Testis (tissue), 3 donors: ENCODE results near the gene YJU2. TPM values are rescaled to one million over a fixed set of nuclear protein-coding genes. Genes with fewer than 3 reads are reported as not detected.

Experiments
- DNase-seq: peaks from one replicate; pipeline ENCODE4 v3.0.0-alpha.2; 2019
- H3K27ac ChIP-seq, 2 donors: fragments of 200-600 bp; sonication (generic); one replicate each; pipeline ENCODE4 v1.5.1; 2019
- H3K27me3 ChIP-seq: fragments of 200-600 bp; sonication (generic); one replicate; pipeline ENCODE4 v1.5.1; 2019
- H3K36me3 ChIP-seq: fragments of 200-600 bp; sonication (generic); one replicate; pipeline ENCODE4 v1.5.1; 2017; ENCODE audit warnings: low read depth; ENCODE audit errors: missing control alignments
- H3K4me1 ChIP-seq: fragments of 200-600 bp; sonication (generic); one replicate; pipeline ENCODE4 v1.5.1; 2019
- H3K4me3 ChIP-seq, 2 donors: fragments of 200-600 bp; sonication (generic); one replicate each; pipeline ENCODE4 v1.5.1; 2017 to 2019
- H3K9me3 ChIP-seq: fragments of 200-600 bp; sonication (generic); one replicate; pipeline ENCODE4 v1.5.1; 2017
- CTCF ChIP-seq, 3 experiments: fragments of 450-650 bp in 2 of 3; fragments of 200-600 bp in 1 of 3; sonication (generic) in 1 of 3; IDR thresholded peaks; one replicate each; pipeline ENCODE4 v1.5.1; 2016 to 2019; ENCODE audit warnings: antibody characterized with exemption in 3 of 3, mild to moderate bottlenecking in 2 of 3, moderate library complexity in 1 of 3
- POLR2A ChIP-seq: fragments of 450-650 bp; IDR thresholded peaks from one replicate; pipeline ENCODE4 v1.6.1; 2017; ENCODE audit warnings: antibody characterized with exemption, mild to moderate bottlenecking, moderate library complexity
- WGBS, 2 donors: methylation state at CpG; one replicate each; pipeline ENCODE4 v1.1.5; 2018; 5-methylcytosine and 5-hydroxymethylcytosine counted together
- intact Hi-C: fragments of 100-400 bp; cut with DNase I; formaldehyde crosslinking; loops from one replicate; pipeline ENCODE4 v1.15.1; 2023; ENCODE audit warnings: low total_unique reads
- polyA plus RNA-seq: library from polyadenylated mRNA; stranded (reverse); fragments of 350-450 nt; fragmentation: Illumina TruSeq; extraction: RNeasy Lipid Tissue Mini Kit (QIAGEN cat#74804); gene quantifications from one replicate; pipeline ENCODE4 v1.2.3, GENCODE V29; 2014; ENCODE audit warnings: low read depth, low replicate concordance; ENCODE audit not compliant: insufficient read depth
- total RNA-seq, 2 donors: library from RNA; depleted of rRNA; stranded (reverse); fragments of >200 nt; gene quantifications; one replicate each; pipeline ENCODE4 v1.2.3, GENCODE V29; 2016

Gene YJU2
- total and polyA plus RNA-seq, 3 donors from 2014 or later: 26.1 to 36.6 (median 31.1) TPM

DNA sequence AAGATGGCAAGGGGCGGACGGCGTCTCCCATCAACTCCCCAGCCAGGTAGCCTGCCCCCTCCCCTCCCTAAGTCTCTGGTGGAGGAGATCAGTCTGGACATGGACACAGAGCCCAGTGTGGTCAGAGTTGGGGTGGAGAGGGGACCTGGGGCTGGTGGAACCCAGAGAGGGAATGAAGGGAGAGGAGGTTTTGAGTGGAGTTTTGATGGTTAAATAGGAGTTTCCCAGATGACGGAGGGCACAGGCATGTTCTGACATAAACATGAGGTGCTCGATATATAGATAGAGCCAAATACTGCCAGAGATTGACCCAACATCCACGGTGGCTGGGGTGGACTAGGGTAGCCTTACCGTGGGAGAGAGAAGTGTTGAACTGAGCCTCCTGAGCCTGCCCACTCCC lies 71.6 kb downstream of the YJU2 start:
- no peaks in the 10 kb centered on the region for H3K36me3 ChIP-seq
- H3K4me1 ChIP-seq: peaks cover 4% of the 10 kb centered on the region
- WGBS, 2 donors: 94 to 95% methylated on average over 7 of the region's 7 CpGs
- intact Hi-C loops: no loop called here
- no peaks in the 10 kb centered on the region for H3K27me3 ChIP-seq
- DNase-seq: no peak
- H3K9me3 ChIP-seq: no peaks in the 10 kb centered on the region
- no peak overlapping the region for H3K4me3 ChIP-seq
- TF ChIP-seq CTCF (IDR thresholded peaks at IDR 0.05) (no peak), POLR2A (no peak)
- H3K27ac ChIP-seq: no peak overlapping the region

Other genes with a start within 250 kb of the YJU2 start
- 10 to 100 TPM; 89.1 to 94.5 TPM for gene PIAS4, start 239.3 kb upstream of the YJU2 start, total RNA-seq
- gene PIAS4, start 239.3 kb upstream of the YJU2 start, polyA plus RNA-seq: 142 TPM
- 10 to 100 TPM; 42.2 to 49.4 TPM for gene ZBTB7A, start 180.2 kb upstream of the YJU2 start, total RNA-seq
- 7.5 TPM for gene ZBTB7A, start 180.2 kb upstream of the YJU2 start, polyA plus RNA-seq
- gene MAP2K2, start 123.0 kb upstream of the YJU2 start, total RNA-seq: 100 to 1,000 TPM; 181 to 225 TPM
- 241 TPM for gene MAP2K2, start 123.0 kb upstream of the YJU2 start, polyA plus RNA-seq
- under 1 TPM; 0.56 to 0.63 TPM for gene CREB3L3, start 93.4 kb upstream of the YJU2 start, total RNA-seq
- 0.36 TPM for gene CREB3L3, start 93.4 kb upstream of the YJU2 start, polyA plus RNA-seq
- gene SIRT6, start 64.5 kb upstream of the YJU2 start, total RNA-seq: 10 to 100 TPM; 22.0 to 29.2 TPM
- 14.7 TPM for gene SIRT6, start 64.5 kb upstream of the YJU2 start, polyA plus RNA-seq
- 10 to 100 TPM; 20.4 to 21.1 TPM for gene ANKRD24, start 64.4 kb upstream of the YJU2 start, total RNA-seq
- 16.5 TPM for gene ANKRD24, start 64.4 kb upstream of the YJU2 start, polyA plus RNA-seq
- 1 to 10 TPM; 1.3 to 8.4 TPM for gene EBI3, start 17.6 kb upstream of the YJU2 start, total RNA-seq
- gene EBI3, start 17.6 kb upstream of the YJU2 start, polyA plus RNA-seq: 1.9 TPM
- gene SHD, start 32.2 kb downstream of the YJU2 start, total RNA-seq: 1 to 10 TPM in 1 of 2 donors, under 1 TPM in 1; 0.16 to 1.8 TPM
- 0.79 TPM for gene SHD, start 32.2 kb downstream of the YJU2 start, polyA plus RNA-seq
- 1 to 10 TPM in 1 of 2 donors, under 1 TPM in 1; 0.47 to 1.1 TPM for gene TMIGD2, start 55.3 kb downstream of the YJU2 start, total RNA-seq
- 0.83 TPM for gene TMIGD2, start 55.3 kb downstream of the YJU2 start, polyA plus RNA-seq
- 10 to 100 TPM; 24.1 to 24.9 TPM for gene FSD1, start 57.5 kb downstream of the YJU2 start, total RNA-seq
- gene FSD1, start 57.5 kb downstream of the YJU2 start, polyA plus RNA-seq: 18.2 TPM
- gene STAP2, start 91.7 kb downstream of the YJU2 start, total RNA-seq: 1 to 10 TPM; 5.3 to 6.4 TPM
- 6.2 TPM for gene STAP2, start 91.7 kb downstream of the YJU2 start, polyA plus RNA-seq
- 10 to 100 TPM in 1 of 2 donors, 1 to 10 TPM in 1; 9.1 to 13.3 TPM for gene MPND, start 96.5 kb downstream of the YJU2 start, total RNA-seq
- 14.3 TPM for gene MPND, start 96.5 kb downstream of the YJU2 start, polyA plus RNA-seq
- 10 to 100 TPM; 41.6 to 53.4 TPM for gene SH3GL1, start 153.5 kb downstream of the YJU2 start, total RNA-seq
- 47.3 TPM for gene SH3GL1, start 153.5 kb downstream of the YJU2 start, polyA plus RNA-seq
- gene CHAF1A, start 155.6 kb downstream of the YJU2 start, total RNA-seq: 10 to 100 TPM; 28.6 to 37.7 TPM
- 24.1 TPM for gene CHAF1A, start 155.6 kb downstream of the YJU2 start, polyA plus RNA-seq
- 100 to 1,000 TPM; 293 to 319 TPM for gene UBXN6, start 210.7 kb downstream of the YJU2 start, total RNA-seq
- gene UBXN6, start 210.7 kb downstream of the YJU2 start, polyA plus RNA-seq: 336 TPM
- 10 to 100 TPM; 81.4 to 95.8 TPM for gene HDGFL2, start 225.2 kb downstream of the YJU2 start, total RNA-seq
- gene HDGFL2, start 225.2 kb downstream of the YJU2 start, polyA plus RNA-seq: 141 TPM